ENCODE data around the gene MTHFD1L.

DNA sequence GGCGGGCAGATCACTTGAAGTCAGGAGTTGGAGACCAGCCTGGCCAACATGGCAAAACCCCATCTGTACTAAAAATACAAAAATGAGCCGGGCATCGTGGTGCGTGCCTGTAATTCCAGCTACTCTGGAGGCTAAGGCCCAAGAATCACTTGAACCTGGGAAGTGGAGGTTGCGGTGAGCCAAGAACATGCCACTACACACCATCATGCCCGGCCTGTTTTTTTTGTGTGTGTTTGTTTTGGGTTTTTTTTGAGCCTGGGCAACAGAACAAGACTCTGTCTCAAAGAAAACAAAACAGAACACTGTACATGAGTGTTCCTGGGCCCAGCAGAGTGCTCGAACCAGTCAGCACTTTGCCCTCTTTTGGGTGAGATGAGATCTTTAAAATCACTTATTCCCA lies 159.1 kb downstream of the MTHFD1L start:
- TF ChIP-seq POLR2A (IDR thresholded peaks at IDR 0.05) (no peak), POLR2AphosphoS5 (IDR thresholded peaks at IDR 0.05) (peak; percentile 57)
- TF ChIP-seq, protein P1, sequence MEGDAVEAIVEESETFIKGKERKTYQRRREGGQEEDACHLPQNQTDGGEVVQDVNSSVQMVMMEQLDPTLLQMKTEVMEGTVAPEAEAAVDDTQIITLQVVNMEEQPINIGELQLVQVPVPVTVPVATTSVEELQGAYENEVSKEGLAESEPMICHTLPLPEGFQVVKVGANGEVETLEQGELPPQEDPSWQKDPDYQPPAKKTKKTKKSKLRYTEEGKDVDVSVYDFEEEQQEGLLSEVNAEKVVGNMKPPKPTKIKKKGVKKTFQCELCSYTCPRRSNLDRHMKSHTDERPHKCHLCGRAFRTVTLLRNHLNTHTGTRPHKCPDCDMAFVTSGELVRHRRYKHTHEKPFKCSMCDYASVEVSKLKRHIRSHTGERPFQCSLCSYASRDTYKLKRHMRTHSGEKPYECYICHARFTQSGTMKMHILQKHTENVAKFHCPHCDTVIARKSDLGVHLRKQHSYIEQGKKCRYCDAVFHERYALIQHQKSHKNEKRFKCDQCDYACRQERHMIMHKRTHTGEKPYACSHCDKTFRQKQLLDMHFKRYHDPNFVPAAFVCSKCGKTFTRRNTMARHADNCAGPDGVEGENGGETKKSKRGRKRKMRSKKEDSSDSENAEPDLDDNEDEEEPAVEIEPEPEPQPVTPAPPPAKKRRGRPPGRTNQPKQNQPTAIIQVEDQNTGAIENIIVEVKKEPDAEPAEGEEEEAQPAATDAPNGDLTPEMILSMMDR (IDR thresholded peaks at IDR 0.05) = no peak
